Ovary (tissue), 3 donors: Measurements from ENCODE around the gene ARGLU1.

ENCODE experiments used
- EP300 ChIP-seq: sonication (generic); formaldehyde crosslinking; IDR thresholded peaks from one replicate; pipeline ENCODE4 v1.6.1; 2017; ENCODE audit warnings: antibody characterized with exemption
- TF ChIP-seq, protein P1 (sequence below), 3 donors: fragments of 450-650 bp in 2 of 3; fragments of 200-600 bp in 1 of 3; IDR thresholded peaks; one replicate each; pipeline versions ENCODE4 v1.5.1 to v1.8.0; 2016 to 2022; ENCODE audit warnings: antibody characterized with exemption in 3 of 3, mild to moderate bottlenecking in 1 of 3
- donor health status: DM: no; HTN: no; CAD: no.

DNA sequence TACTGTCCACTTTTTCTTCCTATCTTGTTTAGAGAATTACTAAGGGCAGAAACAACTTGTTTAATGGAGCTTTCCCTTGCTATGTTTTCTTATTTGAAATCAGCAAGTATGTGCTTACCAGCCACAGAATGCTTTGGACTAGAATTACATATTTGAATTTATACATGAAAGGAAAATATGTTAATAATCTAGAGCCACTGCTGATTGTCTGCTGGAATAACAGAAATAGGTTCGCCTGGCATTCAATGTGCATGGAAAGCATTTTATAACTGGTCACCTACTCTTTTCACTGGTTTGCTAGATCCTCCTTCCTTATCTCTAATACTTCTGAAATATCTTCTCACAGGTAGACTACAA lies 40.5 kb downstream of the ARGLU1 start:
- TF ChIP-seq, protein P1, sequence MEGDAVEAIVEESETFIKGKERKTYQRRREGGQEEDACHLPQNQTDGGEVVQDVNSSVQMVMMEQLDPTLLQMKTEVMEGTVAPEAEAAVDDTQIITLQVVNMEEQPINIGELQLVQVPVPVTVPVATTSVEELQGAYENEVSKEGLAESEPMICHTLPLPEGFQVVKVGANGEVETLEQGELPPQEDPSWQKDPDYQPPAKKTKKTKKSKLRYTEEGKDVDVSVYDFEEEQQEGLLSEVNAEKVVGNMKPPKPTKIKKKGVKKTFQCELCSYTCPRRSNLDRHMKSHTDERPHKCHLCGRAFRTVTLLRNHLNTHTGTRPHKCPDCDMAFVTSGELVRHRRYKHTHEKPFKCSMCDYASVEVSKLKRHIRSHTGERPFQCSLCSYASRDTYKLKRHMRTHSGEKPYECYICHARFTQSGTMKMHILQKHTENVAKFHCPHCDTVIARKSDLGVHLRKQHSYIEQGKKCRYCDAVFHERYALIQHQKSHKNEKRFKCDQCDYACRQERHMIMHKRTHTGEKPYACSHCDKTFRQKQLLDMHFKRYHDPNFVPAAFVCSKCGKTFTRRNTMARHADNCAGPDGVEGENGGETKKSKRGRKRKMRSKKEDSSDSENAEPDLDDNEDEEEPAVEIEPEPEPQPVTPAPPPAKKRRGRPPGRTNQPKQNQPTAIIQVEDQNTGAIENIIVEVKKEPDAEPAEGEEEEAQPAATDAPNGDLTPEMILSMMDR (IDR thresholded peaks at IDR 0.05): no peak
- no peak for TF ChIP-seq EP300
